Measurements from ENCODE around the gene TMEM140. TPM values are rescaled to one million over a fixed set of nuclear protein-coding genes. Genes with fewer than 3 reads are reported as not detected.
"Not testable (repeated sequence)": the region's sequence is repeated elsewhere in the genome, so short reads cannot be mapped to it uniquely, and the experiment has no call there.

The TMEM140 gene
- total RNA-seq, 1 experiment from 2014 or later = not detected

GRCh38 chr7:135121868-135122267 is 26.0 kb upstream of the TMEM140 start:
- no peak for TF ChIP-seq EZH2 (IDR thresholded peaks at IDR 0.05; ENCODE audit: borderline replicate concordance, low read depth, low read length, poor library complexity, severe bottlenecking)
- TF ChIP-seq, protein P1, sequence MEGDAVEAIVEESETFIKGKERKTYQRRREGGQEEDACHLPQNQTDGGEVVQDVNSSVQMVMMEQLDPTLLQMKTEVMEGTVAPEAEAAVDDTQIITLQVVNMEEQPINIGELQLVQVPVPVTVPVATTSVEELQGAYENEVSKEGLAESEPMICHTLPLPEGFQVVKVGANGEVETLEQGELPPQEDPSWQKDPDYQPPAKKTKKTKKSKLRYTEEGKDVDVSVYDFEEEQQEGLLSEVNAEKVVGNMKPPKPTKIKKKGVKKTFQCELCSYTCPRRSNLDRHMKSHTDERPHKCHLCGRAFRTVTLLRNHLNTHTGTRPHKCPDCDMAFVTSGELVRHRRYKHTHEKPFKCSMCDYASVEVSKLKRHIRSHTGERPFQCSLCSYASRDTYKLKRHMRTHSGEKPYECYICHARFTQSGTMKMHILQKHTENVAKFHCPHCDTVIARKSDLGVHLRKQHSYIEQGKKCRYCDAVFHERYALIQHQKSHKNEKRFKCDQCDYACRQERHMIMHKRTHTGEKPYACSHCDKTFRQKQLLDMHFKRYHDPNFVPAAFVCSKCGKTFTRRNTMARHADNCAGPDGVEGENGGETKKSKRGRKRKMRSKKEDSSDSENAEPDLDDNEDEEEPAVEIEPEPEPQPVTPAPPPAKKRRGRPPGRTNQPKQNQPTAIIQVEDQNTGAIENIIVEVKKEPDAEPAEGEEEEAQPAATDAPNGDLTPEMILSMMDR (conservative IDR thresholded peaks at IDR 0.05; ENCODE audit: low read depth, low read length) = no peak
- intact Hi-C loops (cut with micrococcal nuclease; ENCODE audit: unreplicated experiment) = no loop called here
- no peaks in the 10 kb centered on the region for H3K36me3 ChIP-seq (ENCODE audit: insufficient read depth, low read length, poor library complexity, severe bottlenecking)
- peak; percentile 34 for DNase-seq (ENCODE audit: low spot score)
- no peaks in the 10 kb centered on the region for H3K27me3 ChIP-seq (replicated peaks; ENCODE audit: insufficient read depth, low read depth, low read length, poor library complexity)
- no peaks in the 10 kb centered on the region for H3K4me1 ChIP-seq (ENCODE audit: insufficient read depth, low read length, poor library complexity, severe bottlenecking)
- no TSS peak for BruUV-seq (replicated peaks)
- ChIA-PET POLR2A (ENCODE audit: low non-redundant PET) (no interaction called here), CTCF (no interaction called here)
- no peak overlapping the region for H3K4me3 ChIP-seq (ENCODE audit: low read depth, low read length, poor library complexity, severe bottlenecking)
- H3K27ac ChIP-seq (ENCODE audit: low read depth, low read length, poor library complexity, severe bottlenecking) = no peak overlapping the region
- peaks cover 8% of the 10 kb centered on the region for H3K9me3 ChIP-seq (ENCODE audit: low read depth, low read length, poor library complexity, severe bottlenecking)

DNA sequence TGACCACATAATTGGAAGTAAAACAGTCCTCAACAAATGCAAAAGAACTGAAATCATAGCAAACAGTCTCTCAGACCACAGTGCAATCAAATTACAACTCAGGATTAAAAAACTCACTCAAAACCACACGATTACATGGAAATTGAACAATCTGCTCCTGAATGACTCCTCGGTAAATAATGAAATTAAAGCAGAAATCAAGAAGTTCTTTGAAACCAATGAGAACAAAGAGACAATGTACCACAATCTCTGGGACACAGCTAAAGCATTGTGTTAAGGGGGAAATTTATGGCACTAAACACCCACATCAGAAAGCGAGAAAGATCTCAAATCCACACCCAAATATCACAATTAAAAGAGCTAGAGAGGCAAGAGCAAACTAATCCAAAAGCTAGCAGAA is 23.2 kb upstream of the TMEM140 start:
- CTCF ChIA-PET; intact Hi-C loops (cut with micrococcal nuclease; ENCODE audit: unreplicated experiment); DNase-seq (ENCODE audit: low spot score); H3K27ac ChIP-seq (ENCODE audit: low read depth, low read length, poor library complexity, severe bottlenecking); H3K27me3 ChIP-seq (replicated peaks; ENCODE audit: insufficient read depth, low read depth, low read length, poor library complexity); BruUV-seq (replicated peaks); H3K36me3 ChIP-seq (ENCODE audit: insufficient read depth, low read length, poor library complexity, severe bottlenecking); H3K4me1 ChIP-seq (ENCODE audit: insufficient read depth, low read length, poor library complexity, severe bottlenecking); POLR2A ChIA-PET (ENCODE audit: low non-redundant PET); H3K9me3 ChIP-seq (ENCODE audit: low read depth, low read length, poor library complexity, severe bottlenecking); H3K4me3 ChIP-seq (ENCODE audit: low read depth, low read length, poor library complexity, severe bottlenecking): not testable (repeated sequence)

GRCh38 chr7:135128931-135129330 is 18.9 kb upstream of the TMEM140 start:
- CTCF ChIA-PET = no interaction called here
- BruUV-seq (replicated peaks) = no TSS peak
- peaks cover 3% of the 10 kb centered on the region for H3K9me3 ChIP-seq (ENCODE audit: low read depth, low read length, poor library complexity, severe bottlenecking)
- H3K4me3 ChIP-seq (ENCODE audit: low read depth, low read length, poor library complexity, severe bottlenecking) = no peak overlapping the region
- no peaks in the 10 kb centered on the region for H3K4me1 ChIP-seq (ENCODE audit: insufficient read depth, low read length, poor library complexity, severe bottlenecking)
- POLR2A ChIA-PET (ENCODE audit: low non-redundant PET) = no interaction called here
- no peak overlapping the region for H3K27ac ChIP-seq (ENCODE audit: low read depth, low read length, poor library complexity, severe bottlenecking)
- TF ChIP-seq, protein P1 (conservative IDR thresholded peaks at IDR 0.05; ENCODE audit: low read depth, low read length) = no peak
- no peak for TF ChIP-seq EZH2 (IDR thresholded peaks at IDR 0.05; ENCODE audit: borderline replicate concordance, low read depth, low read length, poor library complexity, severe bottlenecking)
- no peak for DNase-seq (ENCODE audit: low spot score)
- H3K27me3 ChIP-seq (replicated peaks; ENCODE audit: insufficient read depth, low read depth, low read length, poor library complexity) = no peaks in the 10 kb centered on the region
- no peaks in the 10 kb centered on the region for H3K36me3 ChIP-seq (ENCODE audit: insufficient read depth, low read length, poor library complexity, severe bottlenecking)
- intact Hi-C loops (cut with micrococcal nuclease; ENCODE audit: unreplicated experiment) = no loop called here

- ChIA-PET CTCF (no interaction called here), POLR2A (ENCODE audit: low non-redundant PET) (no interaction called here)
- Histone ChIP-seq H3K4me3 (ENCODE audit: low read depth, low read length, poor library complexity, severe bottlenecking) (no peak overlapping the region), H3K9me3 (ENCODE audit: low read depth, low read length, poor library complexity, severe bottlenecking) (peaks cover 3% of the 10 kb centered on the region), H3K27me3 (replicated peaks; ENCODE audit: insufficient read depth, low read depth, low read length, poor library complexity) (no peaks in the 10 kb centered on the region), H3K4me1 (ENCODE audit: insufficient read depth, low read length, poor library complexity, severe bottlenecking) (no peaks in the 10 kb centered on the region), H3K36me3 (ENCODE audit: insufficient read depth, low read length, poor library complexity, severe bottlenecking) (no peaks in the 10 kb centered on the region), H3K27ac (ENCODE audit: low read depth, low read length, poor library complexity, severe bottlenecking) (no peak overlapping the region)
- intact Hi-C loops (cut with micrococcal nuclease; ENCODE audit: unreplicated experiment) = no loop called here
- BruUV-seq (replicated peaks) = no TSS peak
- no peak for DNase-seq (ENCODE audit: low spot score)
- TF ChIP-seq EZH2 (IDR thresholded peaks at IDR 0.05; ENCODE audit: borderline replicate concordance, low read depth, low read length, poor library complexity, severe bottlenecking) = no peak
- TF ChIP-seq, protein P1 (conservative IDR thresholded peaks at IDR 0.05; ENCODE audit: low read depth, low read length) = no peak
Observed at GRCh38 chr7:135129579-135129978, 18.3 kb upstream of the TMEM140 start.

Data from A673 (cell line).